GM12891 (cell line): ENCODE measurements around the gene COQ10A.

ENCODE experiments used
- PAX5 ChIP-seq: IDR thresholded peaks from 2 replicates; pipeline ENCODE4 v1.6.1; 2011; ENCODE audit warnings: low read length, moderate library complexity, mild to moderate bottlenecking; ENCODE audit not compliant: insufficient read depth, severe bottlenecking
- POLR2A ChIP-seq: IDR thresholded peaks from 2 replicates; pipeline ENCODE4 v1.6.1; 2011; ENCODE audit warnings: low read depth, low read length, control low read depth
- POLR2AphosphoS5 ChIP-seq: IDR thresholded peaks from 2 replicates; pipeline ENCODE4 v1.6.1; 2011; ENCODE audit warnings: low read depth, low read length, control low read depth
- POU2F2 ChIP-seq: IDR thresholded peaks from 2 replicates; pipeline ENCODE4 v1.6.1; 2011; ENCODE audit warnings: low read depth, mild to moderate bottlenecking, control low read depth, low read length, moderate library complexity
- SPI1 ChIP-seq: IDR thresholded peaks from 2 replicates; pipeline ENCODE4 v1.6.1; 2011; ENCODE audit warnings: low read depth, low read length, control low read depth
- TAF1 ChIP-seq: IDR thresholded peaks from 2 replicates; pipeline ENCODE4 v1.6.1; 2011; ENCODE audit warnings: low read depth, low read length, control low read depth

GRCh38 chr12:56229916-56230431 lies 36.8 kb upstream of the COQ10A start, which contains the start of gene SLC39A5:
- no peak for TF ChIP-seq POLR2AphosphoS5
- no peak for TF ChIP-seq POLR2A
- no peak for TF ChIP-seq POU2F2
- TF ChIP-seq TAF1: no peak
- no peak for TF ChIP-seq SPI1
- TF ChIP-seq PAX5: no peak
